ENCODE results near the gene NXN. TPM values are rescaled to one million over a fixed set of nuclear protein-coding genes. Genes with fewer than 3 reads are reported as not detected.

The NXN gene
- total RNA-seq, 1 experiment from 2014 or later = 20.8 TPM

DNA sequence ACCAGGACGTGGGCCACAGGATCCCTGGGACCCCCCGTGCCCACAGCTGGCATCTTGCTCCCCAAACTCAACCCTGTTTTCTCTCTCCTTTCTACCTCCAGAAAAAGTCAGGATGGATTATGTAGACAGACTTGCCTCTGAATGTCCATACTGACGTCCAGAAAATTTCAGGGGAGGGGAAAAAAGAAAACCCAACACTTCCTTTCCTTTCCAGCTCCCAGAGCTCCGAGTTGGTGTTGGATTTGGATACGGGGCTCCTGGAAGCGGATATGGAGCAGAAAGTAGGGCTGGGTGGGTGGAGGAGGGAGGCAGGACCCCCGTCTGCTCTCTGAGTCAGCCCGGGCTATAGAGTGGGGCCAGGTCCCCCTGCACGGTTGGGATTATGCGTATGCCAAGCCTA is 127.2 kb downstream of the NXN start:
- H3F3A ChIP-seq (ENCODE audit: low read length, unreplicated experiment) = no peaks in the 10 kb centered on the region
- intact Hi-C loops (cut with micrococcal nuclease) = no loop called here
- DNase-seq (no peak), ATAC-seq (no peak)
- no peak overlapping the region for H2AFZ ChIP-seq (ENCODE audit: low read length)
- no peaks in the 10 kb centered on the region for H4K20me1 ChIP-seq (ENCODE audit: low read length)
- BruUV-seq (replicated peaks) = no TSS peak
- ChIA-PET POLR2A (ENCODE audit: unreplicated experiment) (no interaction called here), CTCF (no interaction called here)
- no peak overlapping the region for H3K4me3 ChIP-seq (ENCODE audit: low read length)
- no peaks in the 10 kb centered on the region for H3K27me3 ChIP-seq (ENCODE audit: low read length)
- H3K27ac ChIP-seq (ENCODE audit: low read length) = no peak overlapping the region
- TF ChIP-seq, protein P1, sequence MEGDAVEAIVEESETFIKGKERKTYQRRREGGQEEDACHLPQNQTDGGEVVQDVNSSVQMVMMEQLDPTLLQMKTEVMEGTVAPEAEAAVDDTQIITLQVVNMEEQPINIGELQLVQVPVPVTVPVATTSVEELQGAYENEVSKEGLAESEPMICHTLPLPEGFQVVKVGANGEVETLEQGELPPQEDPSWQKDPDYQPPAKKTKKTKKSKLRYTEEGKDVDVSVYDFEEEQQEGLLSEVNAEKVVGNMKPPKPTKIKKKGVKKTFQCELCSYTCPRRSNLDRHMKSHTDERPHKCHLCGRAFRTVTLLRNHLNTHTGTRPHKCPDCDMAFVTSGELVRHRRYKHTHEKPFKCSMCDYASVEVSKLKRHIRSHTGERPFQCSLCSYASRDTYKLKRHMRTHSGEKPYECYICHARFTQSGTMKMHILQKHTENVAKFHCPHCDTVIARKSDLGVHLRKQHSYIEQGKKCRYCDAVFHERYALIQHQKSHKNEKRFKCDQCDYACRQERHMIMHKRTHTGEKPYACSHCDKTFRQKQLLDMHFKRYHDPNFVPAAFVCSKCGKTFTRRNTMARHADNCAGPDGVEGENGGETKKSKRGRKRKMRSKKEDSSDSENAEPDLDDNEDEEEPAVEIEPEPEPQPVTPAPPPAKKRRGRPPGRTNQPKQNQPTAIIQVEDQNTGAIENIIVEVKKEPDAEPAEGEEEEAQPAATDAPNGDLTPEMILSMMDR (conservative IDR thresholded peaks at IDR 0.05; ENCODE audit: low read depth, low read length) = no peak
- H3K79me2 ChIP-seq (ENCODE audit: low read length) = no peaks in the 10 kb centered on the region
- no peak overlapping the region for H3K4me2 ChIP-seq (ENCODE audit: low read length)
- no peaks in the 10 kb centered on the region for H3K9me2 ChIP-seq (replicated peaks; ENCODE audit: low read length)
- H3K4me1 ChIP-seq (ENCODE audit: insufficient read depth, low read length) = no peaks in the 10 kb centered on the region
- no peaks in the 10 kb centered on the region for H3K36me3 ChIP-seq (ENCODE audit: low read depth, low read length)
- no peaks in the 10 kb centered on the region for H3K9me3 ChIP-seq (ENCODE audit: low read length)
- H3K9ac ChIP-seq (ENCODE audit: low read length) = no peak overlapping the region

DNA sequence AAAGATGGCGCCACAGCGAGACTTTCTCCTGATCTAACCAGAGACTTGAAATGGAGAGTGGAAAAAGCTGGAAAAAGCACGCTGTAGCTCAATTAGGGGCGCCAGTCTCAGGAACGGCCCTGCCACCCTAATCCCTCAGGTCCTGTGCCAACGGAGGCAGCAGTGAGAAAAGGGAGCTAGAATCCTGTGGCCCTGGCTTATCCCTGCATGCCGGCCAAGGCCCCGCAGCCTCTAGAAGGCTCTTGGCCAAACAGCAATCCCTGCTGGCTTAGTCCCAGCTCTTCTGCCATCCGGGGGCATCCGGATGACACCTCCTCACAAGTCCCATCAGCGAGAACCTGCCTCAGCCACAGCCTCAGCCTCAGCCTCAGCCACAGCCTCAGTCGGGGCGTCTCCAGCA is 127.7 kb downstream of the NXN start:
- ChIA-PET POLR2A (ENCODE audit: unreplicated experiment) (no interaction called here), CTCF (no interaction called here)
- Histone ChIP-seq H3K36me3 (ENCODE audit: low read depth, low read length) (no peaks in the 10 kb centered on the region), H3K79me2 (ENCODE audit: low read length) (no peaks in the 10 kb centered on the region), H3K27ac (ENCODE audit: low read length) (no peak overlapping the region), H3K9ac (ENCODE audit: low read length) (no peak overlapping the region), H3K9me3 (ENCODE audit: low read length) (no peaks in the 10 kb centered on the region), H2AFZ (ENCODE audit: low read length) (no peak overlapping the region), H3K27me3 (ENCODE audit: low read length) (no peaks in the 10 kb centered on the region), H3K4me2 (ENCODE audit: low read length) (no peak overlapping the region), H3K4me1 (ENCODE audit: insufficient read depth, low read length) (no peaks in the 10 kb centered on the region), H3K9me2 (replicated peaks; ENCODE audit: low read length) (no peaks in the 10 kb centered on the region), H3K4me3 (ENCODE audit: low read length) (no peak overlapping the region), H4K20me1 (ENCODE audit: low read length) (no peaks in the 10 kb centered on the region), H3F3A (ENCODE audit: low read length, unreplicated experiment) (no peaks in the 10 kb centered on the region)
- no peak for ATAC-seq
- no TSS peak for BruUV-seq (replicated peaks)
- DNase-seq = no peak
- intact Hi-C loops (cut with micrococcal nuclease) = no loop called here
- TF ChIP-seq, protein P1 (conservative IDR thresholded peaks at IDR 0.05; ENCODE audit: low read depth, low read length) = no peak
- TF ChIP-seq EZH2phosphoT487 (IDR thresholded peaks at IDR 0.05; ENCODE audit: borderline replicate concordance, low read length) (no peak), EZH2 (IDR thresholded peaks at IDR 0.05; ENCODE audit: low read length, unreplicated experiment) (no peak)

DNA sequence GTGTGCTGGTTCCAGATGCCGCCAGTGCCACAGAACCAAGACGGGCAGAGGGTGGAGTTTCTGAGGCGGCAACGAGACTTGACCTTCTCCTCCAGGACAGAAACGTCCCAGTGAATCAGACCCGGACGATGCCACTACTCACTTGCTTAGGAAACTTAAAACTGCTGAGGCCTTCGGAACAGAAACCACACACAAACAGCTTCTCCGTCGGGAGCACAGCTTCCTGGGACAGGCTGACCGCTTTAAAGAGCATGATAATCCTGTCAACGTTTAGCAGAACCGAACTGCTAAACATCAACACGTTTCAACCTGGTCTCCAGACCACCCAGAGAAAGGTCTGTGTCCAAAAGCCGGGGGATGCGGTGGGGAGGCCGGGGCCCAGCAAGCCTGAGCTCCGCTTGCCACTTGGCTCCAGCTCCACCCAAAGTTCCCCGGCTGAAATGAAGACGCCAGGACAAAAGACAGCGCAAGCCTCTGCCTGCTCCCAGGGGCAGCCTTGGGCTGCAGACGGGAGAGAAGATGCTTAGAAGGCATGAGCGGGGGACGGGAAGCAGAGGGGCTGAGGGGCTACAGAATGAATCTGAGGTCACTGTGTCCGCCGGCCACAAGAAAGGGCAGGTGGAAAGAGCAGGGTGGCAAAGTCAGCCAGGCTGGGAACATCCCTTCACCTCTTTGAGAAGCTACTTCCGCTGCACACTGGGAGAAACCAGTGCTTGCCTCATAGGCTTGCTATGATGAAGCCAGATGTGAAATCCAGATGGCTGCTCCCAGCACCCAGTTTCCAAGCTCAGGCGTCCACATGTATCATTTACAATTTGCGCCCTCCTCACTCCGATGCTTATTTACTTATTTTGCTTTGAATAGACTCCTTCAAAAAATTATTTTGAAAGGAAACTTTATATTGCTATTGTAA is 128.5 kb downstream of the NXN start:
- Histone ChIP-seq H3F3A (ENCODE audit: low read length, unreplicated experiment) (no peaks in the 10 kb centered on the region), H2AFZ (ENCODE audit: low read length) (no peak overlapping the region), H3K9ac (ENCODE audit: low read length) (no peak overlapping the region), H3K4me3 (ENCODE audit: low read length) (no peak overlapping the region), H4K20me1 (ENCODE audit: low read length) (no peaks in the 10 kb centered on the region), H3K79me2 (ENCODE audit: low read length) (no peaks in the 10 kb centered on the region), H3K4me1 (ENCODE audit: insufficient read depth, low read length) (no peaks in the 10 kb centered on the region), H3K9me2 (replicated peaks; ENCODE audit: low read length) (no peaks in the 10 kb centered on the region), H3K4me2 (ENCODE audit: low read length) (no peak overlapping the region), H3K27ac (ENCODE audit: low read length) (no peak overlapping the region), H3K27me3 (ENCODE audit: low read length) (no peaks in the 10 kb centered on the region), H3K36me3 (ENCODE audit: low read depth, low read length) (no peaks in the 10 kb centered on the region), H3K9me3 (ENCODE audit: low read length) (no peaks in the 10 kb centered on the region)
- ChIA-PET CTCF (no interaction called here), POLR2A (ENCODE audit: unreplicated experiment) (no interaction called here)
- DNase-seq = no peak
- BruUV-seq (replicated peaks) = no TSS peak
- intact Hi-C loops (cut with micrococcal nuclease) = no loop called here
- TF ChIP-seq EZH2phosphoT487 (IDR thresholded peaks at IDR 0.05; ENCODE audit: borderline replicate concordance, low read length) (no peak), EZH2 (IDR thresholded peaks at IDR 0.05; ENCODE audit: low read length, unreplicated experiment) (no peak)
- TF ChIP-seq, protein P1 (conservative IDR thresholded peaks at IDR 0.05; ENCODE audit: low read depth, low read length) = no peak
- no peak for ATAC-seq
